Adrenal gland (tissue), 5 donors: ENCODE measurements around the gene SIM1.

Experiments
- CTCF ChIP-seq, 6 experiments: fragments of 450-650 bp in 4 of 6; fragments of 200-600 bp in 2 of 6; sonication (generic) in 1 of 6; IDR thresholded peaks; 1 replicate in 5 of 6; 2 replicates in 1 of 6; pipeline versions ENCODE4 v1.5.1 to v1.8.0; 2016 to 2021; ENCODE audit warnings: antibody characterized with exemption in 6 of 6, mild to moderate bottlenecking in 2 of 6, moderate library complexity in 1 of 6
- POLR2A ChIP-seq, 2 donors: fragments of 450-650 bp; IDR thresholded peaks; one replicate each; pipeline ENCODE4 v1.6.1; 2017; ENCODE audit warnings: antibody characterized with exemption in 2 of 2, mild to moderate bottlenecking in 2 of 2, moderate library complexity in 1 of 2
- donor health status: DM: no; HTN: no; CAD: no.

GRCh38 chr6:100482698-100483097 lies 18.0 kb upstream of the SIM1 start:
- no peak for TF ChIP-seq CTCF (IDR thresholded peaks at IDR 0.05)
- no peak for TF ChIP-seq POLR2A (IDR thresholded peaks at IDR 0.05)
